K562 (cell line): Measurements from ENCODE around the gene ATP6V1G1. TPM values are rescaled to one million over a fixed set of nuclear protein-coding genes. Genes with fewer than 3 reads are reported as not detected.

Experiments
- ATAC-seq: fragments of 200-7000 bp; cut with Tn5 transposase; 3 replicates; pipeline ENCODE4 v1.9.1; 2020; ENCODE audit warnings: moderate library complexity
- BruUV-seq: library from RNA; stranded (reverse); fragments of 400-500 nt; replicated peaks from 2 replicates; lab custom pipeline; 2021; lab: Mats Ljungman, UMichigan
- CTCF ChIA-PET: fragments of 300-600 bp; formaldehyde crosslinking; extraction: SDS; loops from one replicate; lab custom pipeline; 2021; ENCODE audit warnings: low intra/inter-chr PET ratio; lab: Yijun Ruan, JAX
- POLR2A ChIA-PET: fragments of 300-600, 350-650 bp; sonication (Branson Sonifier 250); formaldehyde crosslinking; extraction: SDS; loops from one replicate; lab custom pipeline; 2021; ENCODE audit warnings: antibody characterized with exemption, inconsistent platforms; lab: Yijun Ruan, JAX
- DNase-seq, 4 experiments: peaks; one replicate each; pipeline versions ENCODE4 v3.0.0 to v3.0.0-alpha.2; 2011 to 2018; ENCODE audit warnings: low spot score in 3 of 4, mixed read lengths in 3 of 4; ENCODE audit errors: extremely low read depth in 1 of 4
- FAIRE-seq: peaks from 2 replicates; lab custom pipeline; 2011; peaks lifted over from hg19 to GRCh38; lab: Jason Lieb, UNC
- H2AFZ ChIP-seq: 2 replicates; pipeline ENCODE4 v1.6.0; 2011; ENCODE audit warnings: low read depth, low read length, control low read depth, inconsistent platforms
- H3K27ac ChIP-seq: fragments of 200-600 bp; 3 replicates; pipeline ENCODE4 v1.8.0; 2011; ENCODE audit warnings: low read depth, mild to moderate bottlenecking, control low read depth, inconsistent platforms, low read length, moderate library complexity, mixed read lengths; ENCODE audit errors: extremely low read depth
- H3K27me3 ChIP-seq, 2 experiments: fragments of 300-600 bp in 1 of 2; 2 replicates in 1 of 2; 3 replicates in 1 of 2; pipeline versions ENCODE4 v1.6.0 to v1.8.0; 2011; ENCODE audit warnings: inconsistent platforms in 2 of 2, low read length in 2 of 2, mild to moderate bottlenecking in 1 of 2, mixed read lengths in 1 of 2, moderate library complexity in 1 of 2; ENCODE audit not compliant: control insufficient read depth in 2 of 2, insufficient read depth in 2 of 2
- H3K36me3 ChIP-seq: fragments of 300-600 bp; 3 replicates; pipeline ENCODE4 v1.8.0; 2011; ENCODE audit warnings: mild to moderate bottlenecking, low read length, inconsistent platforms; ENCODE audit not compliant: control insufficient read depth, insufficient read depth
- H3K4me1 ChIP-seq, 2 experiments: fragments of 200-600 bp in 1 of 2; replicated peaks in 1 of 2; 2 replicates in 1 of 2; 3 replicates in 1 of 2; pipeline versions ENCODE4 v1.5.1 to v1.8.0; 2011; ENCODE audit warnings: inconsistent platforms in 2 of 2, low read length in 2 of 2, mild to moderate bottlenecking in 1 of 2, mixed read lengths in 1 of 2, moderate library complexity in 1 of 2; ENCODE audit not compliant: control insufficient read depth in 2 of 2, insufficient read depth in 2 of 2
- H3K4me2 ChIP-seq: 2 replicates; pipeline ENCODE4 v1.6.1; 2011; ENCODE audit warnings: low read length, control low read depth, inconsistent platforms, mixed read lengths; ENCODE audit not compliant: insufficient read depth
- H3K4me3 ChIP-seq: fragments of 200-600 bp; sonication (generic), shearing (Covaris generic); 2 replicates; pipeline ENCODE4 v1.5.1; 2016; ENCODE audit warnings: control low read depth, inconsistent platforms
- H3K79me2 ChIP-seq: fragments of 200-600 bp; 3 replicates; pipeline ENCODE4 v1.8.0; 2011; ENCODE audit warnings: low read length, inconsistent platforms; ENCODE audit not compliant: control insufficient read depth, insufficient read depth
- H3K9ac ChIP-seq, 2 experiments: 2 replicates each; pipeline versions ENCODE4 v1.6.0 to v1.6.1; 2011; ENCODE audit warnings: low read depth in 2 of 2, low read length in 2 of 2, control low read depth in 1 of 2, inconsistent platforms in 1 of 2, mild to moderate bottlenecking in 1 of 2, mixed read lengths in 1 of 2; ENCODE audit not compliant: insufficient read depth in 1 of 2
- H3K9me1 ChIP-seq: one replicate; pipeline ENCODE4 v1.6.0; 2011; ENCODE audit warnings: inconsistent platforms, mild to moderate bottlenecking, low read length, moderate library complexity; ENCODE audit not compliant: control insufficient read depth, insufficient read depth
- H3K9me3 ChIP-seq: replicated peaks from 2 replicates; pipeline ENCODE4 v1.5.1; 2011; ENCODE audit warnings: low read depth, low read length, inconsistent platforms; ENCODE audit not compliant: control insufficient read depth, insufficient read depth
- H4K20me1 ChIP-seq: replicated peaks from 2 replicates; pipeline ENCODE4 v1.6.1; 2011; ENCODE audit warnings: low read length, inconsistent platforms, mixed read lengths; ENCODE audit not compliant: control insufficient read depth, insufficient read depth
- PYGO2 ChIP-seq: fragments of 450-650 bp; IDR thresholded peaks from 2 replicates; pipeline ENCODE4 v1.6.1; 2016; ENCODE audit warnings: mild to moderate bottlenecking, missing genetic modification characterization, moderate library complexity, missing compliant biosample characterization
- WGBS: fragments of 100-300 bp; shearing (Covaris generic); methylation state at CpG from one replicate; pipeline ENCODE4 v1.1.6; 2016; ENCODE audit warnings: low coverage, mixed read lengths; ENCODE audit not compliant: insufficient coverage; ENCODE audit errors: missing lambda C conversion rate; 5-methylcytosine and 5-hydroxymethylcytosine counted together
- in situ Hi-C: fragments of 300-500 bp; cut with MboI; formaldehyde crosslinking; loops from 4 replicates; pipeline ENCODE4 v1.15.0; 2018; ENCODE audit warnings: inconsistent platforms, mixed read lengths
- intact Hi-C: fragments of 100-400 bp; cut with micrococcal nuclease; formaldehyde crosslinking; loops from 2 replicates; pipeline ENCODE4 v1.14.2; 2022
- polyA plus RNA-seq, 8 experiments: library from polyadenylated mRNA; depleted of rRNA in 4 of 8; stranded (reverse) in 5 of 8; unstranded in 3 of 8; fragments of >200 nt; fragmentation: Nextera tagmentation in 2 of 8; fragmentation: Illumina TruSeq in 1 of 8; extraction: Ambion mirVana in 2 of 8; extraction: Trizol in 1 of 8; gene quantifications; 2 replicates each; pipeline versions ENCODE4 v1.2.1 to v1.2.3, GENCODE V29; 2011 to 2014; ENCODE audit warnings: inconsistent platforms in 1 of 8, missing spikeins in 1 of 8
- total RNA-seq, 7 experiments: library from RNA; depleted of rRNA in 6 of 7; stranded (reverse); fragments of >200 nt in 6 of 7; fragmentation: Illumina TruSeq in 2 of 7; extraction: Trizol in 2 of 7; gene quantifications; 2 replicates each; pipeline versions ENCODE4 v1.2.1 to v1.2.3, GENCODE V29; 2011 to 2021; ENCODE audit warnings: low replicate concordance in 1 of 7
- TF ChIP-seq, protein P1 (sequence below): fragments of 450-650 bp; IDR thresholded peaks from 2 replicates; pipeline ENCODE4 v1.6.1; 2018; ENCODE audit not compliant: partially characterized antibody

ATP6V1G1 gene
- total and polyA plus RNA-seq, 9 of the 15 experiments (the other 6 are each of a cell fraction or from before 2014, with no cell fraction given), result 88.4 to 492 (median 193) TPM

DNA sequence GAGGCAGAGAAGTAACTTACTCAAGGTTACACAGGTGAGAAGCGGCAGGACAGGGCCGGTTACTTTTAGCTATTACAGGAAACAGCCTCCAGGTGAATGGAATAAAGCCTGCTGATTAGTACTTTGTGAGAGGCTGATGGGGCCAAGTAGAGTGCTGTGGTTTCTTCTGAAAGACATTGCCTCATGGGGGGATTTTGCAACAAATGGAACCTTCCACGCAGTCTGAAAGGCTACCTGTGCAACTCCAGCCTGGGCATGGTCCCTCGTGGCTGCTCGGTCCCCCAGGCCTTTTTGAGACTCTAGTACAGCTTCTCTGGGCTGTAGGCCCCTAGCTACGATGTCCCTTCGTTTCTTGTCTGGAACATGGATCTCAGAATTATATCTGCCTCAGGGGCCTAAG is 25.5 kb downstream of the ATP6V1G1 start:
- H3K36me3 ChIP-seq, result peaks cover 3% of the 10 kb centered on the region; the same call in 2 of the 3 replicates
- H3K27me3 ChIP-seq, result no peaks in the 10 kb centered on the region
- ChIA-PET CTCF (interaction anchor here (0.6 kb wide), 1 partner anchor 238 kb away, joined by 3 read pairs; no protein-coding TSS in a partner anchor), POLR2A (interaction anchor here (0.8 to 3.5 kb wide), 4 partner anchors 13 to 110 kb away, joined by 3 to 23 read pairs (median 7); no protein-coding TSS in a partner anchor)
- no peak overlapping the region for H3K9ac ChIP-seq
- H3K9me1 ChIP-seq, result no peaks in the 10 kb centered on the region
- WGBS, result 69% methylated on average over 7 of the region's 7 CpGs
- no peak overlapping the region for H2AFZ ChIP-seq
- no peak for ATAC-seq
- no TSS peak for BruUV-seq
- FAIRE-seq, result no peak
- H3K4me2 ChIP-seq, result no peak overlapping the region
- H3K4me1 ChIP-seq, result peaks cover 21 to 23% of the 10 kb centered on the region in 2 experiments
- no peak for DNase-seq
- peaks cover 48% of the 10 kb centered on the region for H3K79me2 ChIP-seq
- no peak overlapping the region for H3K4me3 ChIP-seq
- H4K20me1 ChIP-seq, result no peaks in the 10 kb centered on the region
- no peak overlapping the region for H3K27ac ChIP-seq
- H3K9me3 ChIP-seq, result peaks cover 4% of the 10 kb centered on the region
- no peak for TF ChIP-seq PYGO2
- TF ChIP-seq, protein P1, sequence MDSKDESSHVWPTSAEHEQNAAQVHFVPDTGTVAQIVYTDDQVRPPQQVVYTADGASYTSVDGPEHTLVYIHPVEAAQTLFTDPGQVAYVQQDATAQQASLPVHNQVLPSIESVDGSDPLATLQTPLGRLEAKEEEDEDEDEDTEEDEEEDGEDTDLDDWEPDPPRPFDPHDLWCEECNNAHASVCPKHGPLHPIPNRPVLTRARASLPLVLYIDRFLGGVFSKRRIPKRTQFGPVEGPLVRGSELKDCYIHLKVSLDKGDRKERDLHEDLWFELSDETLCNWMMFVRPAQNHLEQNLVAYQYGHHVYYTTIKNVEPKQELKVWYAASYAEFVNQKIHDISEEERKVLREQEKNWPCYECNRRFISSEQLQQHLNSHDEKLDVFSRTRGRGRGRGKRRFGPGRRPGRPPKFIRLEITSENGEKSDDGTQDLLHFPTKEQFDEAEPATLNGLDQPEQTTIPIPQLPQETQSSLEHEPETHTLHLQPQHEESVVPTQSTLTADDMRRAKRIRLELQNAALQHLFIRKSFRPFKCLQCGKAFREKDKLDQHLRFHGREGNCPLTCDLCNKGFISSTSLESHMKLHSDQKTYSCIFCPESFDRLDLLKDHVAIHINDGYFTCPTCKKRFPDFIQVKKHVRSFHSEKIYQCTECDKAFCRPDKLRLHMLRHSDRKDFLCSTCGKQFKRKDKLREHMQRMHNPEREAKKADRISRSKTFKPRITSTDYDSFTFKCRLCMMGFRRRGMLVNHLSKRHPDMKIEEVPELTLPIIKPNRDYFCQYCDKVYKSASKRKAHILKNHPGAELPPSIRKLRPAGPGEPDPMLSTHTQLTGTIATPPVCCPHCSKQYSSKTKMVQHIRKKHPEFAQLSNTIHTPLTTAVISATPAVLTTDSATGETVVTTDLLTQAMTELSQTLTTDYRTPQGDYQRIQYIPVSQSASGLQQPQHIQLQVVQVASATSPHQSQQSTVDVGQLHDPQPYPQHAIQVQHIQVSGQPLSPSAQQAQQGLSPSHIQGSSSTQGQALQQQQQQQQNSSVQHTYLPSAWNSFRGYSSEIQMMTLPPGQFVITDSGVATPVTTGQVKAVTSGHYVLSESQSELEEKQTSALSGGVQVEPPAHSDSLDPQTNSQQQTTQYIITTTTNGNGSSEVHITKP, result peak; percentile 56
- in situ Hi-C loops, result no loop called here
- intact Hi-C loops, result loop anchor here (2.0 kb wide), 1 partner anchor 74 kb away; no protein-coding TSS in a partner anchor
